ENCODE results near the gene UEVLD. TPM values are rescaled to one million over a fixed set of nuclear protein-coding genes. Genes with fewer than 3 reads are reported as not detected.

Gene UEVLD
- total RNA-seq, 1 donor from 2014 or later, result 30.9 TPM

GRCh38 chr11:18498039-18498438 is 90.5 kb downstream of the UEVLD start:
- DNase-seq (ENCODE audit: low spot score), result no peak

GRCh38 chr11:18495703-18496102 is 92.8 kb downstream of the UEVLD start:
- DNase-seq (ENCODE audit: low spot score), result no peak

- no peak for DNase-seq (ENCODE audit: low spot score)
Observed at GRCh38 chr11:18495271-18495670, 93.3 kb downstream of the UEVLD start.

GRCh38 chr11:18493310-18493709 is 95.2 kb downstream of the UEVLD start:
- no peak for DNase-seq (ENCODE audit: low spot score)

- DNase-seq (ENCODE audit: low spot score), result no peak
Observed at GRCh38 chr11:18492888-18493287, 95.6 kb downstream of the UEVLD start.

DNA sequence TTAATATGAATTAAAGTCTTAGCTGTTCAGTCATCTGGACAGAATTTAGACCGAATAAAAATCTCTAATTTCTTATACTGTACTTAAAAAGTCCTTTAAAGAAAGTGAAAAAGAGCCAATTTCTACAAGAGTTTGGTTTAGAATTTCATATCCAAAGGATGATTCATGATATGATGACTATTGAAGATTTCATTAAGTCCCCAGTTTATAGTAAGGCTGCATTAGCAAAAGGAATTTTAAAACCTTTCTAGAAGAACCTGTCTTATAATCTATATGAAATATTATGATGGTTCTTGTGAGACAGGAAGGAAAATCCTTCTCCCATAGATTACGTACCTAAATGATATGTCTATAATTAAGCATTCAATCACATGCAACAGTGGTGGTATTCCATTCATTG is 96.6 kb downstream of the UEVLD start:
- no peak for DNase-seq (ENCODE audit: low spot score)

DNA sequence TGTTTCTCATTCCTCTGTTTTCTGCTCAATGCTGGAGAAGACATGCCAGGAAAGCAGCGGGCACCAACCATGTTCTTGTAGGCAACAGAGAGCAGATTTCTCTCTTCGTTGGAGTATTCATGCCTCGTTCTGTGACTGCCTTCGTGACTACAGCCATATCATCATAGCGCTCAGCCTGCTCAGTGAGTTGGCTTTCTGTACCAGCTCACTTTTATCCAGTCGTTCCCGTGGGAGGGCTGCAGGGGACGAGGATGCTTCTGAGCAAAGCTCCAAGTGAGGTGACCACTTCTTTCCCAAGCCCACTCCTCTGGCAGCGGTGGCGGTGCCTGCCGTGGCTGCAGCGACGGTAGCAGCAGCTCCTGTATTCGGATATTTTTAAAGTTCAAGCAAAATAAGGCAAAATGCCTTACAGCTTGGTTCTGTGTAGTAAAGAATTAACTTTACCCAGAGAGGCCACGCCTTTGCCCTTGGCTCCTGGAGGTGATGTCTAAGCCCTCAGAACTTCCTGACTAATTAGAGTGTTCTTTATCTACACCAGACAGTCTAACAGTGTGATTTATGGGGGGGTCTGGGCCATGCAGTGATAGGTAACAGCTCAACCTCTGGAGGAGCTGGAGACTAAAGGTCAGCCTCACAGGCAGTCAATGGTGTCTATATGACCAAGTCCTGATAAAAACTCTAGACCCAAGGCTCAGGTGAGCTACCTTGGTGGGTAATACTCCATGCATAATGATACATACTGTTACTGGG is 97.6 kb downstream of the UEVLD start:
- no peak for DNase-seq (ENCODE audit: low spot score)

DNA sequence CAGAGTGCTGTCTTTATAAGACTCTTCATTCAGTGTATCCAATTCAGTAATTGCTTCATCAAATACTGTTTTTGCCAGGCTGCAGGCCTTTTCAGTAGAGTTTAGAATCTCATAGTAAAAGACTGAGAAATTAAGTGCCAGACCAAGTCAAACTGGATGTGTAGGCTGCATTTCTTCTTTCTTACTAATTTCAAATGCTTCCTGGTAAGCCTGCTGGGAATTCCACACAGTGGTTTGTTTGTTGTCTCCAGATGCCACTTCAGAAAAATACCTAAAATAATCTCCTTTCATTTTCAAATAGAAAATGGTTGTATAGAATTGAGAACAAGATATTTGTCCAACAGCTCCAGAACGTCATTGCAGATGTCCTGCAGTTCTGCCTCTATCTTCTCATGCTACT is 98.2 kb downstream of the UEVLD start:
- DNase-seq (ENCODE audit: low spot score), result no peak

DNA sequence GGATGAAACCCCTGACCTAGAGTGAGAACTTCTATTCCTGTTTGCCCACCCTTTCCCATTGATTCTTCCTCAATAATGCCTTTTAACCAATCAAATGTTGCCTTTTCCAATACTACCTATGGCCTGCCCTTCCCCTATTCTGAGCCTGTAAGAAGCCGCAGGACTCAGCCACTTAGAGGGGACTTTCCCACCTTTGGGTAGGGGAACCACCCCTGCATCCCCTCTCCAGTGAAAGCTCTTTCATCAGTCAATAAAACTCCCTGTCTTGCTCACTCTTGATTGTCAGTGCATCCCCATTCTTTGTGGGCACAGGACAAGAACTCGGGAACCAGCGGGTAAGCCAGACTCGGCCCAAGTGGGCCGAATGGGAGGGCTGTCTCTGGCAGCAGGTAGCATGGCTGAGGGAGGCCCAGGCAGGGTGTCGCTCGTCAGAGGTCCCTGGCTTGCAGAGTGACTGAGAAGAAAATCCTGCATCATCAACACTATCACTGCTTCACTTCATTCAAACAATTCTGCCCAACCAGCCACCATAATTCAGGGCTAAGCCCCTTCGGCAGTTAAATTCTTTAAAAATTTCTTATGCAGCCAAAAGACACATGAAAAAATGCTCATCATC is 102.5 kb downstream of the UEVLD start:
- no peak for DNase-seq (ENCODE audit: low spot score)

Other genes starting within 250 kb of the UEVLD start
- gene LDHA, start 194.2 kb downstream of the UEVLD start, total RNA-seq, result 304 TPM
- not detected for gene LDHC, start 176.4 kb downstream of the UEVLD start, total RNA-seq
- gene LDHAL6A, start 132.9 kb downstream of the UEVLD start, total RNA-seq, result not detected
- 51.5 TPM for gene TSG101, start 61.8 kb downstream of the UEVLD start, total RNA-seq
- 5.9 TPM for gene MISFA, start 11.1 kb upstream of the UEVLD start, total RNA-seq
- gene SPTY2D1, start 45.6 kb upstream of the UEVLD start, total RNA-seq, result 17.7 TPM
- 4.6 TPM for gene TMEM86A, start 110.0 kb upstream of the UEVLD start, total RNA-seq
- 4.1 TPM for gene IGSF22, start 137.5 kb upstream of the UEVLD start, total RNA-seq
- gene PTPN5, start 203.1 kb upstream of the UEVLD start, total RNA-seq, result 2.6 TPM